ENCODE results near the gene SPTY2D1.

DNA sequence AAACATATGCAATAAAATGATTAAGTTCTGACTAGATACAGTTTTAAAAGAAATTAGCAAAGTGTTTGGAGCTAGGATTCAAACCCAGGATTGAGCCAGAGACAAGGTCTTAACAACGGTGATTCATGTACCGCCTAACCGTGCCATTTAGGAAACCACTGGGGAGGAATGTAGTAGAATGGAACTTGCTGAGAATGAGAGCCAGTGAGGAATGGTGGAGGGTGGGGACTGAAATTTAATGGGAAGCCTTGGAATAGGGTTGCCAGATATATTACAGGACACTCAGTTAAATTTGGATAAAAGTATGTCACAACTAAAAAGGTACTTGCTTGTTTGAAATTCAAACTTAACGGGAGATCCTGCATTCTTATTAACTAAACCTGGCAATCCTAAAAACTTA, 34.0 kb upstream of the SPTY2D1 start:
- TF ChIP-seq GABPA (IDR thresholded peaks at IDR 0.05; ENCODE audit: low read depth), result no peak
- TF ChIP-seq, protein P1, sequence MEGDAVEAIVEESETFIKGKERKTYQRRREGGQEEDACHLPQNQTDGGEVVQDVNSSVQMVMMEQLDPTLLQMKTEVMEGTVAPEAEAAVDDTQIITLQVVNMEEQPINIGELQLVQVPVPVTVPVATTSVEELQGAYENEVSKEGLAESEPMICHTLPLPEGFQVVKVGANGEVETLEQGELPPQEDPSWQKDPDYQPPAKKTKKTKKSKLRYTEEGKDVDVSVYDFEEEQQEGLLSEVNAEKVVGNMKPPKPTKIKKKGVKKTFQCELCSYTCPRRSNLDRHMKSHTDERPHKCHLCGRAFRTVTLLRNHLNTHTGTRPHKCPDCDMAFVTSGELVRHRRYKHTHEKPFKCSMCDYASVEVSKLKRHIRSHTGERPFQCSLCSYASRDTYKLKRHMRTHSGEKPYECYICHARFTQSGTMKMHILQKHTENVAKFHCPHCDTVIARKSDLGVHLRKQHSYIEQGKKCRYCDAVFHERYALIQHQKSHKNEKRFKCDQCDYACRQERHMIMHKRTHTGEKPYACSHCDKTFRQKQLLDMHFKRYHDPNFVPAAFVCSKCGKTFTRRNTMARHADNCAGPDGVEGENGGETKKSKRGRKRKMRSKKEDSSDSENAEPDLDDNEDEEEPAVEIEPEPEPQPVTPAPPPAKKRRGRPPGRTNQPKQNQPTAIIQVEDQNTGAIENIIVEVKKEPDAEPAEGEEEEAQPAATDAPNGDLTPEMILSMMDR (IDR thresholded peaks at IDR 0.05; ENCODE audit: insufficient read depth, low read length), result no peak

Data from HL-60 (cell line).